ENCODE measurements around the gene ADAD1.

The ADAD1 gene

DNA sequence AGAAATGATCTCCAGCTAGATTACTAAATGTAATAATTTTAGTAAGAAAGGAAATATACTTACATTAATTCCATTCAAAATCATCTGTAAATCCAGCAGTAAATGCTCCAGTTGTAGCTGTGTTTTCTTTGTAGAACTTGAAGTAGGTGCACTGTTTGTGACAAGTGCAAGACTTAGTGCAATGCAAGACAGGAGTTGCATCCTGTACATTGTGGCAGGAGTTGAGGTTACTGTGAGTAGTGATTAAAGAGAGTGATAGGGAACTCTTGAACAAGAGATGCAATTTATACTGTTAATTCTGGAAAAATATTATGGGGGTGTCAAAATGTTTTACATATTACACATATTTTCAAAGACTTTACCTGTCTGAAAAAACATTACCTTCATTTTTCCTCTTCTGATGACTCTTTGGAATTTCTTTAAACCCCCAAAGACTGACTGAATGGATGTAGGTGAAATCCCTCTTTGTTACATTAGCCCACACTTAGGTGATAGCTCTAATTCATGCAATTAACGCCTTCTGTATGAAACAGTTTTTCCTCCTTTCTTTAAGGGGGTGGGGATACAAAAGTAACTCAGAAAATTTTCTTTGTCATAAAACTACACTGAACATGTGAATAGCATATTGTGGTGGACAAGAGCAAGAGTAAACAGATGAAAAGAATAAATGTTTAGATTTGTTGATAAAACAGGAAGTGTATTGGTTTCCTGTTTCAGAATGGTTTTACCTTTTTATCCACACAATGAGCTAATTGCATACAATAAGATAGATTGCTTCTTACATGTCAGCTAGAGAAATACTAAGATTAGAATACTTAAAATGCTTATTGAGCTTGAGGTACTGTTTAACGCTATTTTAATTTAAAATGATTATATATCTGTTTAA, 77.7 kb downstream of the ADAD1 start, which contains the start of gene IL2:
Gene IL2 (minus strand): TSS at position 495 of the 886 bp plus-strand sequence. CDS start 285 bp downstream, at position 210.
- no peak for DNase-seq (ENCODE audit: low read depth)

- DNase-seq (ENCODE audit: low read depth) = peak; percentile 22
These were observed 79.8 kb downstream of the ADAD1 start for GRCh38 chr4:122458625-122459024.

DNA sequence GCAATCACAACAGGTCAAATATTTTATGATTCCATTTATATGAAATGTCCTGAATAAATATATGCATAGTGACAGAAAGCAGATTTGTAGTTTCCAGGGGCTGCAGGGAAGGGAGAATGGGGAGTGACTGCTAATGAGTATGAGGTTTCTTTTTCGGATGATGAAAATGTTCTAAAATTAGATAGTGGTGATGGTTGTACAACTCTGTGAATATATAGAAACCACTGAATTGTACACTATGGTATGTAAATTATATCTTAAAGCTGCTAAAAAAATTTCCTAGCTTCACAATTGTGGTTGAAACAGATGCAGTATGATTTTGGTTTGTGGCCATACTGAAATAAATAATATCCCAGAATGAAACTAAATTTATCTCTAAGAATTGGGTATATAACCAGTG, 90.6 kb downstream of the ADAD1 start:
- no peak for DNase-seq (ENCODE audit: low read depth)

GRCh38 chr4:122475233-122475632, 96.4 kb downstream of the ADAD1 start:
- DNase-seq (ENCODE audit: low read depth) = no peak

GRCh38 chr4:122476126-122476525, 97.3 kb downstream of the ADAD1 start:
- DNase-seq (ENCODE audit: low read depth) = no peak

- no peak for DNase-seq (ENCODE audit: low read depth)
These were observed 97.9 kb downstream of the ADAD1 start for GRCh38 chr4:122476745-122477144.
